Sigmoid colon (tissue), 7 donors: ENCODE data around the gene PSMD10. TPM values are rescaled to one million over a fixed set of nuclear protein-coding genes. Genes with fewer than 3 reads are reported as not detected.

Source experiments
- DNase-seq: peaks from one replicate; pipeline ENCODE4 v3.0.0-alpha.2; 2019
- H3K27ac ChIP-seq, 4 donors: fragments of 200-600 bp; sonication (generic); one replicate each; pipeline ENCODE4 v1.5.1; 2016 to 2019; ENCODE audit warnings: mild to moderate bottlenecking in 1 of 4
- H3K27me3 ChIP-seq, 3 donors: fragments of 200-600 bp; sonication (generic); one replicate each; pipeline ENCODE4 v1.5.1; 2019; ENCODE audit warnings: mild to moderate bottlenecking in 1 of 3
- H3K36me3 ChIP-seq, 4 donors: fragments of 200-600 bp; sonication (generic); one replicate each; pipeline ENCODE4 v1.5.1; 2016 to 2019
- H3K4me1 ChIP-seq, 4 donors: fragments of 200-600 bp; sonication (generic); one replicate each; pipeline ENCODE4 v1.5.1; 2017 to 2019
- H3K4me3 ChIP-seq, 4 donors: fragments of 200-600 bp; sonication (generic); one replicate each; pipeline ENCODE4 v1.5.1; 2017 to 2019; ENCODE audit warnings: mild to moderate bottlenecking in 2 of 4, moderate library complexity in 1 of 4
- H3K9me3 ChIP-seq, 4 donors: fragments of 200-600 bp in 3 of 4; sonication (generic) in 3 of 4; one replicate each; pipeline versions ENCODE4 v1.5.1 to v1.6.1; 2013 to 2019
- CTCF ChIP-seq, 4 experiments: fragments of 450-650 bp in 3 of 4; fragments of 200-600 bp in 1 of 4; IDR thresholded peaks; one replicate each; pipeline ENCODE4 v1.5.1; 2016 to 2019; ENCODE audit warnings: antibody characterized with exemption in 4 of 4, mild to moderate bottlenecking in 3 of 4, moderate library complexity in 2 of 4
- EP300 ChIP-seq, 4 donors: sonication (generic); formaldehyde crosslinking; IDR thresholded peaks; one replicate each; pipeline ENCODE4 v1.6.1; 2017; ENCODE audit warnings: antibody characterized with exemption in 4 of 4
- POLR2A ChIP-seq, 2 donors: fragments of 450-650 bp; IDR thresholded peaks; one replicate each; pipeline ENCODE4 v1.6.1; 2016; ENCODE audit warnings: antibody characterized with exemption in 2 of 2, mild to moderate bottlenecking in 2 of 2, moderate library complexity in 2 of 2
- POLR2AphosphoS5 ChIP-seq, 4 donors: sonication (generic); formaldehyde crosslinking; IDR thresholded peaks; one replicate each; pipeline ENCODE4 v1.6.1; 2017; ENCODE audit warnings: antibody characterized with exemption in 4 of 4
- WGBS, 2 donors: extraction: QIAGEN DNeasy Blood & Tissue Kit; methylation state at CpG; one replicate each; pipeline ENCODE4 v1.1.7; 2013; 5-methylcytosine and 5-hydroxymethylcytosine counted together
- intact Hi-C: fragments of 100-400 bp; cut with DNase I; formaldehyde crosslinking; loops from one replicate; pipeline ENCODE4 v1.15.1; 2023
- polyA plus RNA-seq, 3 donors: library from polyadenylated mRNA; stranded (reverse); fragments of 200-250 nt; gene quantifications; one replicate each; pipeline ENCODE4 v1.2.3, GENCODE V29; 2013
- total RNA-seq, 4 donors: library from RNA; depleted of rRNA; stranded (reverse); fragments of >200 nt; gene quantifications; one replicate each; pipeline ENCODE4 v1.1.0, GENCODE V29; 2016
- donor health status: healthy with polysubstance abuse.
- donor health status: Bipolar disorder and iron deficiency.
- donor health status: healthy.

PSMD10 gene
- total and polyA plus RNA-seq, 7 donors = 21.6 to 69.1 (median 39.0) TPM

GRCh38 chrX:108105473-108105872 lies 14.1 kb upstream of the PSMD10 start:
- TF ChIP-seq POLR2A (IDR thresholded peaks at IDR 0.05) = no peak
- no peak for TF ChIP-seq EP300 (IDR thresholded peaks at IDR 0.05)
- TF ChIP-seq CTCF (IDR thresholded peaks at IDR 0.05) = no peak
- no peak for TF ChIP-seq POLR2AphosphoS5 (IDR thresholded peaks at IDR 0.05)
- Histone ChIP-seq H3K9me3 (no peaks in the 10 kb centered on the region), H3K4me3 (no peak overlapping the region), H3K27ac (no peak overlapping the region), H3K27me3 (no peaks in the 10 kb centered on the region), H3K36me3 (no peaks in the 10 kb centered on the region), H3K4me1 (no peaks in the 10 kb centered on the region)
- intact Hi-C loops = no loop called here
- DNase-seq = no peak

- WGBS, 2 donors = 95 to 99% methylated on average over 2 of the region's 2 CpGs
- intact Hi-C loops = no loop called here
- no peaks in the 10 kb centered on the region for H3K36me3 ChIP-seq
- H3K9me3 ChIP-seq = no peaks in the 10 kb centered on the region
- no peaks in the 10 kb centered on the region for H3K27me3 ChIP-seq
- DNase-seq = no peak
- no peak for TF ChIP-seq POLR2A (IDR thresholded peaks at IDR 0.05)
- no peak overlapping the region for H3K27ac ChIP-seq
- peaks cover 0 to 3% (median 0%) of the 10 kb centered on the region in 4 donors for H3K4me1 ChIP-seq
- H3K4me3 ChIP-seq = no peak overlapping the region
These were observed 6.0 kb upstream of the PSMD10 start for GRCh38 chrX:108097380-108097779.

DNA sequence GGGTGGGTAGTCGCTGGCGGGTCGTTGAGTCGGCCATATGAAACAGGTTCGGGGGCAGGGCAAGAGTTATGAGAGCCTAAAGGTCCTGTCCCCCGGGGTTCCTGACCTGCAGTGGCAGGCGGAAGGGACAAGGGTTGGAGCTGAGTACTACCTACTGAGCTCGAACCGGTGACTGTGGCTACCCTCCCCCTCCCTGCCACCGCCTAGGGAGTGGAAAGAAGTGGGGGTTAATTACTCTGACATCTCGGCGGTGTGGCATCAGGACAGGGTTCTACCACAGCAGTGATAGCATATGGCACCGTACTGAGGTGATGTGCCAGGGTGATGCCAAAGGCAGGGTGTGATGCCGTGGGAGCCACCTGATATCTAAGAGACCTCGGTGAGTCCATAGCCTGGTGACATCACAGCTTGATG lies 543 bp upstream of the PSMD10 start:
- Histone ChIP-seq H3K36me3 (peaks cover 0 to 12% (median 3%) of the 10 kb centered on the region in 4 donors), H3K27me3 (no peaks in the 10 kb centered on the region), H3K9me3 (no peaks in the 10 kb centered on the region), H3K27ac (peak overlapping the region; percentile 66 to 81 (median 71)), H3K4me3 (peak overlapping the region; percentile 39 to 59 (median 56)), H3K4me1 (peaks cover 0 to 16% (median 6%) of the 10 kb centered on the region in 4 donors)
- DNase-seq = no peak
- TF ChIP-seq POLR2AphosphoS5 (IDR thresholded peaks at IDR 0.05) = no peak
- TF ChIP-seq POLR2A (IDR thresholded peaks at IDR 0.05) = no peak
- TF ChIP-seq EP300 (IDR thresholded peaks at IDR 0.05) = no peak
- TF ChIP-seq CTCF (IDR thresholded peaks at IDR 0.05) = no peak
- WGBS, 2 donors = 1% methylated on average over 15 of the region's 15 CpGs
- intact Hi-C loops = loop anchor here (5.0 kb wide), 1 partner anchor 265 kb away; the partner anchor contains the start of gene MID2

DNA sequence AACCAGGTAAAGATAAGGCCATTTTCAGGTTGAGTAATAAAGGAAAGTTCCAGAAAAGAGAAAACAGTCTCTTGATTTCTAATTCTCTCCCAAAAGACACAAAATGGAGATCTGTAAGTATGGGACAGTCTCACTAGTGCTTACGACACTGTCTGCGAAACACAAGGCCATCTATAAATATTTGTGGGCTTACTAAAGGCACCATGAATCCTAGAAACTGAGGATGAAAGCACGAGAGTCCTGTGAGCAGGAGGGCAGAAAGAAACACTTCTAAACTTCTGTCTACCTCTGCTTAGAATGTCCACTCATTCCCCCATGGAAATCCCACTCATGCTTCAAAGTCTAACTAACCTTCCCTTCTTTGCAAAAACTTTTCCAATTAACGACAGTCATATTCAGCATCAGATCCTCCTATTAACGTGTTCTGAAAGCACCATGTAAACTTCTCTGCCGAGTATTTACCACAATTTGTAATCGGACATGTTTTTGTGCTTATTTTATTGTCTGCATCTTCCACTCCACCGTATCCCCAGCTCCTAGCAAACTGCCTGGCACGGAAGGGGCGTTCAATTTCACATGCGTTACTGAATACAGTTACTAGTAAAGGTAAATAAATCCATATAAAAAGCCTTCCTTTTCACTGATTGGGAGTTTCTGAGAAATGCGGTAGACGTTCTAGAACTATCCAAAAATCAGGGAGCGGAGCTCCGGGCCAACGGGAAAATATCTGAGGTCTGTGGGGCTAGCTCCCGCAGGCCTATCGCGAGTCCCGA lies 665 bp downstream of the PSMD10 start:
- WGBS, 2 donors = 1 to 4% methylated on average over 20 of the region's 20 CpGs
- H3K36me3 ChIP-seq = peaks cover 0 to 21% (median 3%) of the 10 kb centered on the region in 4 donors
- H3K27ac ChIP-seq = peak overlapping the region; percentile 79 to 87 (median 84)
- no peaks in the 10 kb centered on the region for H3K27me3 ChIP-seq
- H3K4me3 ChIP-seq = peak overlapping the region; percentile 41 to 59 (median 56)
- peaks cover 0 to 16% (median 6%) of the 10 kb centered on the region in 4 donors for H3K4me1 ChIP-seq
- no peak for DNase-seq
- intact Hi-C loops = loop anchor here (5.0 kb wide), 1 partner anchor 263 kb away; the partner anchor contains the start of gene MID2
- no peaks in the 10 kb centered on the region for H3K9me3 ChIP-seq
- TF ChIP-seq CTCF (IDR thresholded peaks at IDR 0.05) = no peak
- TF ChIP-seq POLR2AphosphoS5 (IDR thresholded peaks at IDR 0.05) = no peak
- TF ChIP-seq EP300 (IDR thresholded peaks at IDR 0.05) = no peak
- TF ChIP-seq POLR2A (IDR thresholded peaks at IDR 0.05) = no peak

- H3K4me3 ChIP-seq = no peak overlapping the region
- peaks cover 0 to 16% (median 6%) of the 10 kb centered on the region in 4 donors for H3K4me1 ChIP-seq
- DNase-seq = no peak
- peaks cover 0 to 35% (median 3%) of the 10 kb centered on the region in 4 donors for H3K36me3 ChIP-seq
- no peaks in the 10 kb centered on the region for H3K27me3 ChIP-seq
- TF ChIP-seq EP300 (IDR thresholded peaks at IDR 0.05) (no peak), POLR2A (IDR thresholded peaks at IDR 0.05) (no peak), POLR2AphosphoS5 (IDR thresholded peaks at IDR 0.05) (no peak), CTCF (IDR thresholded peaks at IDR 0.05) (no peak)
- intact Hi-C loops = no loop called here
- WGBS, 2 donors = 17 to 76% methylated on average over 1 of the region's 1 CpG
- H3K27ac ChIP-seq = no peak overlapping the region
- H3K9me3 ChIP-seq = no peaks in the 10 kb centered on the region
These were observed 2.8 kb downstream of the PSMD10 start for GRCh38 chrX:108088511-108088910.
